Endothelial cell (in vitro differentiated cells): ENCODE data around the gene VIPR2. TPM values are rescaled to one million over a fixed set of nuclear protein-coding genes. Genes with fewer than 3 reads are reported as not detected.

Experiments
- DNase-seq: peaks from one replicate; pipeline ENCODE4 v3.0.0; 2021; ENCODE audit warnings: low spot score
- H3K27ac Mint-ChIP-seq: one replicate; pipeline ENCODE4 v1.8.0; 2021; ENCODE audit warnings: mixed read lengths, inconsistent platforms; ENCODE audit not compliant: unreplicated experiment
- H3K27me3 Mint-ChIP-seq: one replicate; pipeline ENCODE4 v1.8.0; 2021; ENCODE audit warnings: mild to moderate bottlenecking, moderate library complexity, mixed read lengths, inconsistent platforms; ENCODE audit not compliant: unreplicated experiment
- H3K36me3 Mint-ChIP-seq: one replicate; pipeline ENCODE4 v1.8.0; 2021; ENCODE audit warnings: mild to moderate bottlenecking, low read depth, mixed read lengths, inconsistent platforms; ENCODE audit not compliant: unreplicated experiment
- H3K4me1 Mint-ChIP-seq: one replicate; pipeline ENCODE4 v1.8.0; 2021; ENCODE audit warnings: mild to moderate bottlenecking, mixed read lengths, inconsistent platforms; ENCODE audit not compliant: unreplicated experiment
- H3K4me3 Mint-ChIP-seq: one replicate; pipeline ENCODE4 v1.8.0; 2021; ENCODE audit warnings: mild to moderate bottlenecking, mixed read lengths, inconsistent platforms; ENCODE audit not compliant: unreplicated experiment
- H3K9me3 Mint-ChIP-seq: one replicate; pipeline ENCODE4 v1.8.0; 2021; ENCODE audit warnings: mixed read lengths, inconsistent platforms; ENCODE audit not compliant: unreplicated experiment
- total RNA-seq: library from RNA; stranded (reverse); fragmentation: NEBNext Ultra II Directional; extraction: Animal tissue kit (Norgen Biotek cat#: 25700); gene quantifications from one replicate; pipeline ENCODE4 v1.2.1, GENCODE V29; 2021; ENCODE audit not compliant: unreplicated experiment
- TF ChIP-seq, protein P1 (sequence below): fragments of 200-600 bp; sonication (generic); IDR thresholded peaks from one replicate; pipeline ENCODE4 v1.5.0; 2021; ENCODE audit warnings: antibody characterized with exemption; ENCODE audit not compliant: unreplicated experiment

Gene VIPR2
- total RNA-seq, 1 donor from 2014 or later, result 2.4 TPM

DNA sequence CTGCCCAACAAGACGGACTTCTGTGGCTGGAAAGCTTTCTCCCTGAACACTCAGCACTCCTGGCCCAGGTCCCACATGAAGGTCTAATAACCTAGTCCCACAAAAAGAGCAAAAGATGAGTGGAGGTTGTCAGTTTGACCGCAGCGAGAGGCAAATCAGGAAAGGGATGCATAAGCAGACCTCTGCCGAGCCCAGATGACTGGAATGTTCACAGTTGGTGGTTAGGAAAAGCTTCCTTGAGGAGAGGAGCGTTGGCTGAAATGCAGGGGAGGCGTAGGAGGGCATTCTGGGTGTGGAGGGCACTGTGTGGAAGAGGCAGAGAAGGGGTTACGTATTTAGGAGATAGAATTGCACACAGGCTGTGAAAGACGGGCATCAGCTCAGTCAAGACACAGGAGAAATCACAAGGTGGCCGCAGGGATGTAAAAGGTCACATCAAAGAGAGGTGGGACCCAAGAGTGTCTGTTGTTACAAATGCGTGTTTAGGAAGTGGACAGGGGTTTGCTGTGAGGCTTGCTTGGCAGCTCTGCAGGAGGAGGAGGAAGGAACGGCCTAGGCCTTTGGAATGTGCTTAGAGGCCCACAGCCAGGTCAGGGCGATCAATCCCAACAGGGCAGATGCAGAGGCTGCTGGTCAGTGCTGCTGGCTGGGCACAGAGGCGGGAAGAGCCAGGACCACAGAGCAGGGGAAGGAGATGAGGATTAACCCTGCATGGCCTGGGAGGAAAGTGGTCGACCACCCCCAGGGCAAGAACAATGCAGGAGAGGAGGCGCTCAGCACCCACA lies 133.5 kb downstream of the VIPR2 start:
- H3K4me1 Mint-ChIP-seq, result peaks cover 24% of the 10 kb centered on the region
- DNase-seq, result no peak
- peak overlapping the region; percentile 3 for H3K4me3 Mint-ChIP-seq
- peaks cover 17% of the 10 kb centered on the region for H3K36me3 Mint-ChIP-seq
- H3K27ac Mint-ChIP-seq, result no peak overlapping the region
- peaks cover 7% of the 10 kb centered on the region for H3K27me3 Mint-ChIP-seq
- TF ChIP-seq, protein P1, sequence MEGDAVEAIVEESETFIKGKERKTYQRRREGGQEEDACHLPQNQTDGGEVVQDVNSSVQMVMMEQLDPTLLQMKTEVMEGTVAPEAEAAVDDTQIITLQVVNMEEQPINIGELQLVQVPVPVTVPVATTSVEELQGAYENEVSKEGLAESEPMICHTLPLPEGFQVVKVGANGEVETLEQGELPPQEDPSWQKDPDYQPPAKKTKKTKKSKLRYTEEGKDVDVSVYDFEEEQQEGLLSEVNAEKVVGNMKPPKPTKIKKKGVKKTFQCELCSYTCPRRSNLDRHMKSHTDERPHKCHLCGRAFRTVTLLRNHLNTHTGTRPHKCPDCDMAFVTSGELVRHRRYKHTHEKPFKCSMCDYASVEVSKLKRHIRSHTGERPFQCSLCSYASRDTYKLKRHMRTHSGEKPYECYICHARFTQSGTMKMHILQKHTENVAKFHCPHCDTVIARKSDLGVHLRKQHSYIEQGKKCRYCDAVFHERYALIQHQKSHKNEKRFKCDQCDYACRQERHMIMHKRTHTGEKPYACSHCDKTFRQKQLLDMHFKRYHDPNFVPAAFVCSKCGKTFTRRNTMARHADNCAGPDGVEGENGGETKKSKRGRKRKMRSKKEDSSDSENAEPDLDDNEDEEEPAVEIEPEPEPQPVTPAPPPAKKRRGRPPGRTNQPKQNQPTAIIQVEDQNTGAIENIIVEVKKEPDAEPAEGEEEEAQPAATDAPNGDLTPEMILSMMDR, result no peak
- peaks cover 14% of the 10 kb centered on the region for H3K9me3 Mint-ChIP-seq

GRCh38 chr7:159010411-159010810 lies 134.3 kb downstream of the VIPR2 start:
- H3K9me3 Mint-ChIP-seq, result peaks cover 14% of the 10 kb centered on the region
- H3K27me3 Mint-ChIP-seq, result peaks cover 7% of the 10 kb centered on the region
- no peak for DNase-seq
- H3K27ac Mint-ChIP-seq, result no peak overlapping the region
- TF ChIP-seq, protein P1, result no peak
- peaks cover 24% of the 10 kb centered on the region for H3K4me1 Mint-ChIP-seq
- peaks cover 17% of the 10 kb centered on the region for H3K36me3 Mint-ChIP-seq
- H3K4me3 Mint-ChIP-seq, result no peak overlapping the region

GRCh38 chr7:159009951-159010350 lies 134.7 kb downstream of the VIPR2 start:
- TF ChIP-seq, protein P1, result no peak
- Mint-ChIP-seq H3K9me3 (peaks cover 14% of the 10 kb centered on the region), H3K36me3 (peaks cover 17% of the 10 kb centered on the region), H3K4me1 (peaks cover 24% of the 10 kb centered on the region), H3K4me3 (no peak overlapping the region), H3K27ac (no peak overlapping the region), H3K27me3 (peaks cover 7% of the 10 kb centered on the region)
- no peak for DNase-seq

- Mint-ChIP-seq H3K4me3 (no peak overlapping the region), H3K27ac (no peak overlapping the region), H3K27me3 (peaks cover 7% of the 10 kb centered on the region), H3K36me3 (peaks cover 17% of the 10 kb centered on the region), H3K4me1 (peaks cover 24% of the 10 kb centered on the region), H3K9me3 (peaks cover 14% of the 10 kb centered on the region)
- TF ChIP-seq, protein P1, result no peak
- no peak for DNase-seq
These were observed 136.2 kb downstream of the VIPR2 start for GRCh38 chr7:159008417-159008816.

- peaks cover 24% of the 10 kb centered on the region for H3K4me1 Mint-ChIP-seq
- DNase-seq, result no peak
- H3K4me3 Mint-ChIP-seq, result no peak overlapping the region
- H3K27ac Mint-ChIP-seq, result no peak overlapping the region
- peaks cover 17% of the 10 kb centered on the region for H3K36me3 Mint-ChIP-seq
- H3K27me3 Mint-ChIP-seq, result peaks cover 7% of the 10 kb centered on the region
- peaks cover 14% of the 10 kb centered on the region for H3K9me3 Mint-ChIP-seq
- TF ChIP-seq, protein P1, result no peak
These were observed 136.7 kb downstream of the VIPR2 start for GRCh38 chr7:159007996-159008389.
